Pancreas (tissue), 10 donors: Measurements from ENCODE around the gene MKLN1. TPM values are rescaled to one million over a fixed set of nuclear protein-coding genes. Genes with fewer than 3 reads are reported as not detected.

Experiments used
- ATAC-seq, 4 donors: fragments of 200-7000 bp; cut with Tn5 transposase; one replicate each; pipeline versions ENCODE4 v1.8.0 to v1.9.1; 2020; ENCODE audit warnings: mild to moderate bottlenecking in 4 of 4, moderate library complexity in 4 of 4
- DNase-seq, 6 donors: peaks; one replicate each; pipeline ENCODE4 v3.0.0-alpha.2; 2020
- FAIRE-seq: peaks from 2 replicates; lab custom pipeline; 2012; peaks lifted over from hg19 to GRCh38; lab: Jason Lieb, UNC
- H3K27ac ChIP-seq, 4 donors: fragments of 200-600 bp; sonication (generic); 1 replicate in 3 of 4; 2 replicates in 1 of 4; pipeline versions ENCODE4 v1.5.0 to v1.8.0; 2020
- H3K27me3 ChIP-seq, 4 donors: fragments of 200-600 bp; one replicate each; pipeline ENCODE4 v1.8.0; 2021
- H3K36me3 ChIP-seq, 3 donors: fragments of 200-600 bp; sonication (generic) in 1 of 3; one replicate each; pipeline versions ENCODE4 v1.5.0 to v1.8.0; 2020 to 2021
- H3K4me1 ChIP-seq, 3 donors: fragments of 200-600 bp; one replicate each; pipeline ENCODE4 v1.8.0; 2021
- H3K4me3 ChIP-seq, 4 donors: fragments of 200-600 bp; sonication (generic) in 2 of 4; one replicate each; pipeline versions ENCODE4 v1.5.0 to v1.8.0; 2020 to 2021
- H3K9me3 ChIP-seq, 4 donors: fragments of 200-600 bp; one replicate each; pipeline ENCODE4 v1.8.0; 2021
- WGBS, 2 donors: extraction: QIAGEN DNeasy Blood & Tissue Kit; methylation state at CpG; one replicate each; pipeline ENCODE4 v1.1.7; 2013; 5-methylcytosine and 5-hydroxymethylcytosine counted together
- intact Hi-C, 3 donors: fragments of 100-400 bp; cut with DNase I; formaldehyde crosslinking; loops; one replicate each; pipeline versions ENCODE4 v1.11.1 to v1.14.2; 2022
- polyA plus RNA-seq, 2 donors: library from polyadenylated mRNA; stranded (reverse); fragments of 200-250 nt; gene quantifications; one replicate each; pipeline ENCODE4 v1.2.3, GENCODE V29; 2013
- total RNA-seq, 6 donors: library from RNA; stranded (reverse); fragmentation: NEBNext Ultra II Directional in 4 of 6; extraction: Animal tissue kit (Norgen Biotek cat#: 25700) in 4 of 6; gene quantifications; one replicate each; pipeline versions ENCODE4 v1.2.1 to v1.2.4, GENCODE V29; 2021 to 2023
- TF ChIP-seq, protein P1 (sequence below), 4 donors: fragments of 200-600 bp; sonication (generic) in 3 of 4; IDR thresholded peaks; one replicate each; pipeline versions ENCODE4 v1.5.0 to v1.8.0; 2021; ENCODE audit warnings: antibody characterized with exemption in 4 of 4
- donor health status: healthy with polysubstance abuse.
- donor health status: DM: no; HTN: no; CAD: no; lungs with moderate emphysema.
- donor health status: DM: no; HTN: no; CAD: no.
- donor health status: control.
- donor health status: control.
- donor health status: Bipolar disorder and iron deficiency.
- donor health status: DM: yes; HTN: yes; CAD: no.
- donor health status: DM: no; HTN: no; CAD: no.
- donor health status: DM: no; HTN: no; CAD: no.
- donor health status: DM: yes; HTN: yes; CAD: no.

The MKLN1 gene
- total and polyA plus RNA-seq, 8 donors: 7.0 to 30.2 (median 21.6) TPM

GRCh38 chr7:131488361-131488760, 160.7 kb downstream of the MKLN1 start:
- 69% methylated on average over 2 of the region's 2 CpGs for WGBS, 2 donors
- intact Hi-C loops: no loop called here
- TF ChIP-seq, protein P1, sequence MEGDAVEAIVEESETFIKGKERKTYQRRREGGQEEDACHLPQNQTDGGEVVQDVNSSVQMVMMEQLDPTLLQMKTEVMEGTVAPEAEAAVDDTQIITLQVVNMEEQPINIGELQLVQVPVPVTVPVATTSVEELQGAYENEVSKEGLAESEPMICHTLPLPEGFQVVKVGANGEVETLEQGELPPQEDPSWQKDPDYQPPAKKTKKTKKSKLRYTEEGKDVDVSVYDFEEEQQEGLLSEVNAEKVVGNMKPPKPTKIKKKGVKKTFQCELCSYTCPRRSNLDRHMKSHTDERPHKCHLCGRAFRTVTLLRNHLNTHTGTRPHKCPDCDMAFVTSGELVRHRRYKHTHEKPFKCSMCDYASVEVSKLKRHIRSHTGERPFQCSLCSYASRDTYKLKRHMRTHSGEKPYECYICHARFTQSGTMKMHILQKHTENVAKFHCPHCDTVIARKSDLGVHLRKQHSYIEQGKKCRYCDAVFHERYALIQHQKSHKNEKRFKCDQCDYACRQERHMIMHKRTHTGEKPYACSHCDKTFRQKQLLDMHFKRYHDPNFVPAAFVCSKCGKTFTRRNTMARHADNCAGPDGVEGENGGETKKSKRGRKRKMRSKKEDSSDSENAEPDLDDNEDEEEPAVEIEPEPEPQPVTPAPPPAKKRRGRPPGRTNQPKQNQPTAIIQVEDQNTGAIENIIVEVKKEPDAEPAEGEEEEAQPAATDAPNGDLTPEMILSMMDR (IDR thresholded peaks at IDR 0.05): no peak
- H3K27me3 ChIP-seq: no peaks in the 10 kb centered on the region
- no peak overlapping the region for H3K27ac ChIP-seq
- ATAC-seq (peak in 1 of 4 donors; percentile 51), DNase-seq (no peak), FAIRE-seq (no peak)
- H3K4me1 ChIP-seq: peaks cover 0 to 6% (median 0%) of the 10 kb centered on the region in 3 donors
- no peaks in the 10 kb centered on the region for H3K36me3 ChIP-seq
- H3K4me3 ChIP-seq: no peak overlapping the region
- no peaks in the 10 kb centered on the region for H3K9me3 ChIP-seq

- ATAC-seq: no peak
- no peak overlapping the region for H3K4me3 ChIP-seq
- H3K27ac ChIP-seq: no peak overlapping the region
- no peak for DNase-seq
- peaks cover 0 to 6% (median 0%) of the 10 kb centered on the region in 3 donors for H3K4me1 ChIP-seq
- 65 to 73% methylated on average over 1 of the region's 1 CpG for WGBS, 2 donors
- TF ChIP-seq, protein P1 (IDR thresholded peaks at IDR 0.05): no peak
- no peaks in the 10 kb centered on the region for H3K36me3 ChIP-seq
- no peaks in the 10 kb centered on the region for H3K9me3 ChIP-seq
- intact Hi-C loops: no loop called here
- FAIRE-seq: no peak
- no peaks in the 10 kb centered on the region for H3K27me3 ChIP-seq
Observed at GRCh38 chr7:131489196-131489595, 161.5 kb downstream of the MKLN1 start.

- TF ChIP-seq, protein P1 (IDR thresholded peaks at IDR 0.05): no peak
- FAIRE-seq: no peak
- Histone ChIP-seq H3K27me3 (no peaks in the 10 kb centered on the region), H3K4me1 (peaks cover 0 to 6% (median 0%) of the 10 kb centered on the region in 3 donors), H3K36me3 (no peaks in the 10 kb centered on the region), H3K9me3 (no peaks in the 10 kb centered on the region), H3K4me3 (no peak overlapping the region), H3K27ac (no peak overlapping the region)
- intact Hi-C loops: no loop called here
- ATAC-seq: no peak
- DNase-seq: no peak
- 92 to 98% methylated on average over 4 of the region's 4 CpGs for WGBS, 2 donors
Observed at GRCh38 chr7:131489881-131490280, 162.2 kb downstream of the MKLN1 start.

GRCh38 chr7:131493081-131493480, 165.4 kb downstream of the MKLN1 start:
- no peak for FAIRE-seq
- Histone ChIP-seq H3K36me3 (no peaks in the 10 kb centered on the region), H3K27me3 (no peaks in the 10 kb centered on the region), H3K9me3 (no peaks in the 10 kb centered on the region), H3K27ac (no peak overlapping the region), H3K4me3 (no peak overlapping the region), H3K4me1 (peaks cover 0 to 3% (median 0%) of the 10 kb centered on the region in 3 donors)
- WGBS, 2 donors: 56 to 60% methylated on average over 2 of the region's 2 CpGs
- ATAC-seq: no peak
- intact Hi-C loops: no loop called here
- TF ChIP-seq, protein P1 (IDR thresholded peaks at IDR 0.05): no peak
- no peak for DNase-seq

DNA sequence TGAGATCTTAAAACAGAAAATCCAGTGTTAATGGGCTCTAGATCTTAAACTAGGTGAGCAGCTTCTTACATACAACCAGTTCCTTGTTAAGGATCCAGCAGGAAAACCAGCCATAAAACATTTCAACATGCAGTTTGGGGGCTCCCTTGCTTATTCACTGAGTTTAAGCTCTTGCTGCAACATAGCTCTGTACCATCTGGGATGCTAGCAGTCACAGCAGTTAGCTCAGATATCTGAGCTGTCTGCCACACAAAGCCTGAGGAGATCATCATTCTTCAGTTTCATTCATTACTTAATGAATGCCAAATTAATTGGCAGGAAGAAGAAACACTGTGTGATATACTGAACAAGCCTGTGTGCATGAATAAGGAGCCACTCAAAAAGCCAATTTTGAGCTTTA, 165.9 kb downstream of the MKLN1 start:
- no peaks in the 10 kb centered on the region for H3K27me3 ChIP-seq
- intact Hi-C loops: no loop called here
- H3K9me3 ChIP-seq: no peaks in the 10 kb centered on the region
- ATAC-seq: no peak
- H3K4me3 ChIP-seq: no peak overlapping the region
- no peak for DNase-seq
- no peak for FAIRE-seq
- no peaks in the 10 kb centered on the region for H3K36me3 ChIP-seq
- H3K27ac ChIP-seq: no peak overlapping the region
- TF ChIP-seq, protein P1 (IDR thresholded peaks at IDR 0.05): no peak
- peaks cover 0 to 6% (median 0%) of the 10 kb centered on the region in 3 donors for H3K4me1 ChIP-seq
